ENCODE measurements around the gene EGF.
A peak's percentile ranks its signal among the peaks of the same experiment; 100 is the strongest.

The EGF gene

GRCh38 chr4:109966891-109967481, 54.3 kb downstream of the EGF start:
- no peak for DNase-seq

- no peak for DNase-seq
Measured at GRCh38 chr4:109967798-109968520, 55.3 kb downstream of the EGF start.

- no peak for DNase-seq
Measured at GRCh38 chr4:109969087-109969486, 56.4 kb downstream of the EGF start.

GRCh38 chr4:109969919-109970318, 57.2 kb downstream of the EGF start:
- no peak for DNase-seq

GRCh38 chr4:109972786-109973528, 60.3 kb downstream of the EGF start:
- DNase-seq = no peak

- no peak for DNase-seq
Measured at GRCh38 chr4:109973529-109973905, 60.8 kb downstream of the EGF start.

- DNase-seq = no peak
Measured at GRCh38 chr4:109976189-109976588, 63.5 kb downstream of the EGF start.

GRCh38 chr4:109977854-109978501, 65.3 kb downstream of the EGF start:
- DNase-seq = peak; percentile 32

GRCh38 chr4:109978704-109979454, 66.2 kb downstream of the EGF start:
- DNase-seq = no peak

GRCh38 chr4:109979920-109980717, 67.4 kb downstream of the EGF start:
- DNase-seq = no peak

- no peak for DNase-seq
Measured at GRCh38 chr4:109981936-109982335, 69.3 kb downstream of the EGF start.

- DNase-seq = no peak
Measured at GRCh38 chr4:109982521-109982920, 69.8 kb downstream of the EGF start.

- no peak for DNase-seq
Measured at GRCh38 chr4:109985993-109986974, 73.6 kb downstream of the EGF start.

GRCh38 chr4:109989044-109989443, 76.4 kb downstream of the EGF start:
- no peak for DNase-seq

GRCh38 chr4:109989618-109990017, 76.9 kb downstream of the EGF start:
- DNase-seq = no peak

GRCh38 chr4:109990261-109991257, 77.9 kb downstream of the EGF start:
- no peak for DNase-seq

GRCh38 chr4:109993116-109993515, 80.4 kb downstream of the EGF start:
- DNase-seq = no peak

- DNase-seq = no peak
Measured at GRCh38 chr4:109994415-109994827, 81.7 kb downstream of the EGF start.

GRCh38 chr4:109996526-109996925, 83.8 kb downstream of the EGF start:
- DNase-seq = no peak
